Right cardiac atrium (tissue), 5 donors: ENCODE results near the gene OR8S1. TPM values are rescaled to one million over a fixed set of nuclear protein-coding genes. Genes with fewer than 3 reads are reported as not detected.
A peak's percentile ranks its signal among the peaks of the same experiment; 100 is the strongest.
"Not testable (repeated sequence)": the region's sequence is repeated elsewhere in the genome, so short reads cannot be mapped to it uniquely, and the experiment has no call there.

ENCODE experiments used
- ATAC-seq, 2 donors: fragments of 200-7000 bp; cut with Tn5 transposase; one replicate each; pipeline versions ENCODE4 v1.8.0 to v1.9.1; 2020; ENCODE audit warnings: moderate library complexity in 2 of 2, mild to moderate bottlenecking in 1 of 2
- DNase-seq, 3 donors: peaks; one replicate each; pipeline ENCODE4 v3.0.0-alpha.2; 2020
- H3K27ac ChIP-seq: one replicate; pipeline ENCODE4 v1.5.1; 2013; ENCODE audit warnings: mild to moderate bottlenecking, low read length, control low read depth, moderate library complexity
- H3K27me3 ChIP-seq: one replicate; pipeline ENCODE4 v1.6.1; 2013; ENCODE audit not compliant: control insufficient read depth, insufficient read depth
- H3K4me1 ChIP-seq: one replicate; pipeline ENCODE4 v1.6.1; 2013; ENCODE audit warnings: low read length; ENCODE audit not compliant: control insufficient read depth, insufficient read depth
- H3K4me3 ChIP-seq: one replicate; pipeline ENCODE4 v1.5.1; 2013; ENCODE audit warnings: low read length, control low read depth
- H3K9me3 ChIP-seq: one replicate; pipeline ENCODE4 v1.6.1; 2013; ENCODE audit warnings: low read length; ENCODE audit not compliant: control insufficient read depth
- WGBS: extraction: QIAGEN DNeasy Blood & Tissue Kit; methylation state at CpG from one replicate; pipeline ENCODE4 v1.1.7; 2013; 5-methylcytosine and 5-hydroxymethylcytosine counted together
- intact Hi-C, 4 donors: fragments of 100-400 bp; cut with DNase I; formaldehyde crosslinking; loops; one replicate each; pipeline versions ENCODE4 v1.11.0 to v1.14.0; 2022 to 2023
- polyA plus RNA-seq: library from polyadenylated mRNA; stranded (reverse); fragments of 200-250 nt; gene quantifications from one replicate; pipeline ENCODE4 v1.2.3, GENCODE V29; 2013
- total RNA-seq, 4 donors: library from RNA; stranded (reverse); fragmentation: NEBNext Ultra II Directional; extraction: Animal tissue kit (Norgen Biotek cat#: 25700); gene quantifications; one replicate each; pipeline ENCODE4 v1.2.1, GENCODE V29; 2021
- donor health status: healthy with polysubstance abuse.
- donor health status: DM: no; HTN: yes; CAD: no.
- donor health status: DM: no; HTN: no; CAD: no.
- donor health status: DM: no; HTN: yes; CAD: no; lungs with severe emphysema.
- donor health status: DM: yes; HTN: yes; CAD: no.

The OR8S1 gene
- total and polyA plus RNA-seq, 5 donors: not detected

DNA sequence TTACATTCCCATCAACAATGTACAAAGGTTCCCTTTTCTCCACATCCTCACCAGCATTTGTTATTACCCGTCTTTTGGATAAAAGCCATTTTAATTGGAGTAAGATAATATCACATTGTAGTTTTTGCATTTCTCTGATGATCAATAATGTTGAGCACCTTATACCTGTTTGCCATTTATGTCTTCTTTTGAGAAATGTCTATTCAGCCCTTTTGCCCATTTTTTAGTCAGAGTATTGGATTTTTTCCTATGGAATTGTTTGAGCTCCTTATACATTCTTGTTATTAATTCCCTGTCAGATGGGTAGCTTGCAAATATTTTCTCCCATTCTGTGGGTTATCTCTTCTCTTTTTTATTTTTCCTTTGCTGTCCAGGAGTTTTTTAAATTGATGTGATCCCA is 10.7 kb upstream of the OR8S1 start:
- DNase-seq (no peak), ATAC-seq (no peak)
- H3K27me3 ChIP-seq: no peaks in the 10 kb centered on the region
- no peaks in the 10 kb centered on the region for H3K9me3 ChIP-seq
- no peak overlapping the region for H3K27ac ChIP-seq
- no peak overlapping the region for H3K4me3 ChIP-seq
- 83% methylated on average over 1 of the region's 1 CpG for WGBS
- intact Hi-C loops: no loop called here
- no peaks in the 10 kb centered on the region for H3K4me1 ChIP-seq

DNA sequence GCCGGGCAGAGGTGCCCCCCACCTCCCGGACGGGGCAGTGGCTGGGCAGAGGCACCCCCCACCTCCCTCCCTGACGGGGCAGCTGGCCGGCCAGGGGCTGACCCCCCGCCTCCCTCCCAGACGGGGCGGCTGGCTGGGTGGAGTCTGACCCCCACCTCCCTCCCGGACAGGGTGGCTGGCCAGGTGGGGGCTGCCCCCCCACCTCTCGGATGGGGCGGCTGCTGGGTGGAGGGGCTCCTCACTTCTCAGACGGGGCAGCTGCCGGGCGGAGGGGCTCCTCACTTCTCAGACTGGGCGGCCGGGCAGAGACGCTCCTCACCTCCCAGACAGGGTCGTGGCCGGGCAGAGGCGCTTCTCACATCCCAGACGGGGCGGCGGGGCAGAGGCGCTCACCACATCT is 5.1 kb upstream of the OR8S1 start:
- H3K4me1 ChIP-seq, H3K27me3 ChIP-seq, ATAC-seq, intact Hi-C loops, H3K4me3 ChIP-seq, H3K27ac ChIP-seq, H3K9me3 ChIP-seq: not testable (repeated sequence)
- WGBS: 90% methylated on average over 24 of the region's 24 CpGs
- peak in 2 of 3 donors; percentile 26 to 56 for DNase-seq

- DNase-seq (peak in 1 of 3 donors; percentile 18), ATAC-seq (no peak)
- H3K4me1 ChIP-seq: no peaks in the 10 kb centered on the region
- no peaks in the 10 kb centered on the region for H3K9me3 ChIP-seq
- intact Hi-C loops: no loop called here
- no peak overlapping the region for H3K27ac ChIP-seq
- WGBS: 92% methylated on average over 44 of the region's 44 CpGs
- H3K27me3 ChIP-seq: no peaks in the 10 kb centered on the region
- H3K4me3 ChIP-seq: no peak overlapping the region
Measured at GRCh38 chr12:48527891-48528670, 2.6 kb downstream of the OR8S1 start.

GRCh38 chr12:48532601-48533000 is 7.2 kb downstream of the OR8S1 start:
- intact Hi-C loops: no loop called here

DNA sequence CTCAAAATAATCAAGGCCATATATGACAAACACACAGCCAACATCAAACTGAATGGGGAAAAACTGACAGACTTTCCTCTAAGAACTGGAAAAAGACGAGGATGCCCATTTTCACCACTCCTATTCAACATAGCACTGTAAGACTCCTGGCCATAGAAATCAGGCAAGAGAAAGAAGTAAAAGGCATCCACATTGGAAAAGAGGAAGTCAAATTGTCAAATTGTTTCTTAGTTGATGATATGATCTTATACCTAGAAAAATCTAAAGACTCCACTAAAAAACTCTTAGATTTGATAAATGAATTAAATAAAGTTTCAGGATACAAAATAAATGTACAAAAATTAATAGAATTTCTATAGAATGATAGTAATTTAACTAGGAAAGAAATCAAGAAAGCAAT is 11.2 kb downstream of the OR8S1 start:
- Histone ChIP-seq H3K4me3 (no peak overlapping the region), H3K27me3 (no peaks in the 10 kb centered on the region), H3K27ac (no peak overlapping the region), H3K9me3 (no peaks in the 10 kb centered on the region), H3K4me1 (no peaks in the 10 kb centered on the region)
- no peak for DNase-seq
- intact Hi-C loops: no loop called here
- ATAC-seq: no peak
- WGBS: 92% methylated on average over 1 of the region's 1 CpG

More at GRCh38 chr12:48532601-48533000, 7.2 kb downstream of the OR8S1 start:
- Histone ChIP-seq H3K27ac (no peak overlapping the region), H3K27me3 (no peaks in the 10 kb centered on the region), H3K4me3 (no peak overlapping the region), H3K4me1 (no peaks in the 10 kb centered on the region), H3K9me3 (no peaks in the 10 kb centered on the region)
- ATAC-seq (no peak), DNase-seq (no peak)

DNA sequence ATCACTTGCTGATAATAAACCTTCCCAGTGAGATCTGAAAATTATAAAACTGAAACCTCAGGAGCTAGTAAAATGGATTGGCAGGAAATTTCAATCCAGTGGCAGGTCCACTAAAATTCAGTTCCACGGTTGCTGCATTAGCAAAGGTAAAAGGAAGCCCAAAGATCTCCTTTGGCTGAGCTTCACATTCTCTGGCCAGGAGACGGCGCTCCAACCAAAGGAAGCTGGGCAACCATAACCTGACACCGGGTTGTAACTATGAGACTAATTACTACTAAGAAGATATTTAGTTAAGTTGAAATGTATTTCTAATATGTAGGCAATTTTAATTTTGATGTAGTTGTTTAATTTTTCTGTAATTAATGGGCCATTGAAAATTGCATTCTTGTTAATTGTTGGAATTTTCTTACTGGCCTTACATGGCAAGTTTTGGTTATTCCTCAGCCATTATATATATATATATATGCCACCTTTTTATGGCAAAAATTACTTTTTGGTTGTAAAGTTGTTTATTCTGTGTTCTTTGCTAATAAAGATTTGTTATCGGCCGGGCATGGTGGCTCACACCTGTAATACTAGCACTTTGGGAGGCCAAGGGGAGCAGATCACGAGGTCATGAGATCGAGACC is 17.0 kb downstream of the OR8S1 start:
- Histone ChIP-seq H3K27ac (no peak overlapping the region), H3K9me3 (no peaks in the 10 kb centered on the region), H3K4me3 (no peak overlapping the region), H3K4me1 (no peaks in the 10 kb centered on the region), H3K27me3 (no peaks in the 10 kb centered on the region)
- ATAC-seq (no peak), DNase-seq (peak in 1 of 3 donors; percentile 13)
- intact Hi-C loops: loop anchor here in 1 of 4 donors (10.0 kb wide), 1 partner anchor 62 kb away; no protein-coding TSS in a partner anchor
- 50% methylated on average over 8 of the region's 8 CpGs for WGBS

- no peaks in the 10 kb centered on the region for H3K4me1 ChIP-seq
- no peak for DNase-seq
- no peak overlapping the region for H3K27ac ChIP-seq
- H3K27me3 ChIP-seq: no peaks in the 10 kb centered on the region
- intact Hi-C loops: loop anchor here in 1 of 4 donors (10.0 kb wide), 1 partner anchor 59 kb away; no protein-coding TSS in a partner anchor
- no peak overlapping the region for H3K4me3 ChIP-seq
- no peak for ATAC-seq
- H3K9me3 ChIP-seq: no peaks in the 10 kb centered on the region
- 70% methylated on average over 4 of the region's 4 CpGs for WGBS
Measured at GRCh38 chr12:48545833-48546469, 20.5 kb downstream of the OR8S1 start.

DNA sequence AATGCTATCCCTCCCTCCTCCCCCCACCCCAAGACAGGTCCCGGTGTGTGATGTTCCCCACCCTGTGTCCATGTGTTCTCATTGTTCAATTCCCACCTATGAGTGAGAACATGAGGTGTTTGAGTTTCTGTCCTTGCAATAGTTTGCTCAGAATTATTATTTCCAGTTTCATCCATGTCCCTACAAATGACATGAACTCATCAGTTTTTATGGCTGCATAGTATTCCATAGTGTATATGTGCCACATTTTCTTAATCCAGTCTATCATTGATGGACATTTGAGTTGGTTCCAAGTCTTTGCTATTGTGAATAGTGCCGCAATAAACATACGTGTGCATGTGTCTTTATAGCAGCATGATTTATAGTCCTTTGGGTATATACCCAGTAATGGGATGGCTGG is 21.6 kb downstream of the OR8S1 start:
- not testable (repeated sequence) for H3K27ac ChIP-seq, H3K4me1 ChIP-seq, H3K9me3 ChIP-seq, H3K27me3 ChIP-seq, DNase-seq, ATAC-seq, H3K4me3 ChIP-seq
- 95% methylated on average over 2 of the region's 3 CpGs for WGBS
- intact Hi-C loops: loop anchor here in 1 of 4 donors (10.0 kb wide), 1 partner anchor 58 kb away; no protein-coding TSS in a partner anchor

GRCh38 chr12:48551636-48552035 is 26.2 kb downstream of the OR8S1 start:
- intact Hi-C loops, ATAC-seq, DNase-seq, H3K4me1 ChIP-seq, H3K9me3 ChIP-seq, H3K27ac ChIP-seq, H3K4me3 ChIP-seq, H3K27me3 ChIP-seq: not testable (repeated sequence)
- WGBS: 93% methylated on average over 13 of the region's 13 CpGs

- H3K27ac ChIP-seq, H3K4me3 ChIP-seq, DNase-seq, ATAC-seq, H3K27me3 ChIP-seq, H3K9me3 ChIP-seq, intact Hi-C loops, H3K4me1 ChIP-seq: not testable (repeated sequence)
- 73% methylated on average over 11 of the region's 11 CpGs for WGBS
Measured at GRCh38 chr12:48553666-48554343, 28.4 kb downstream of the OR8S1 start.

GRCh38 chr12:48556631-48557030 is 31.2 kb downstream of the OR8S1 start:
- H3K4me1 ChIP-seq: no peaks in the 10 kb centered on the region
- H3K4me3 ChIP-seq: no peak overlapping the region
- ATAC-seq: no peak
- DNase-seq: no peak
- 71% methylated on average over 6 of the region's 6 CpGs for WGBS
- intact Hi-C loops: no loop called here
- no peaks in the 10 kb centered on the region for H3K9me3 ChIP-seq
- no peak overlapping the region for H3K27ac ChIP-seq
- no peaks in the 10 kb centered on the region for H3K27me3 ChIP-seq
